ENCODE data around the gene MTHFSD. TPM values are rescaled to one million over a fixed set of nuclear protein-coding genes. Genes with fewer than 3 reads are reported as not detected.

The MTHFSD gene, protein sequence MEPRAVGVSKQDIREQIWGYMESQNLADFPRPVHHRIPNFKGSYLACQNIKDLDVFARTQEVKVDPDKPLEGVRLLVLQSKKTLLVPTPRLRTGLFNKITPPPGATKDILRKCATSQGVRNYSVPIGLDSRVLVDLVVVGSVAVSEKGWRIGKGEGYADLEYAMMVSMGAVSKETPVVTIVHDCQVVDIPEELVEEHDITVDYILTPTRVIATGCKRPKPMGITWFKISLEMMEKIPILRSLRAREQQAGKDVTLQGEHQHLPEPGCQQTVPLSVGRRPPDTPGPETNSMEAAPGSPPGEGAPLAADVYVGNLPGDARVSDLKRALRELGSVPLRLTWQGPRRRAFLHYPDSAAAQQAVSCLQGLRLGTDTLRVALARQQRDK
- total RNA-seq (2022; extraction: Qiagen RNA extraction; ENCODE audit: low read depth): 10.0 to 13.3 TPM (median 11.1 TPM) in 5 replicates

GRCh38 chr16:86554917-86555703 lies at the start of gene MTHFSD:
MTHFSD (minus strand) TSS chr16:86555235; CDS start chr16:86555184, 51 bp downstream.

GRCh38 chr16:86578061-86578599 lies 23.1 kb upstream of the MTHFSD start, which contains the start of gene FOXL1:
FOXL1 (plus strand) TSS chr16:86578549; CDS start chr16:86578724, 175 bp downstream.

GRCh38 chr16:86566601-86566965 lies 11.5 kb upstream of the MTHFSD start, which contains the start of gene FOXC2:
FOXC2 (plus strand) TSS chr16:86566829; CDS start chr16:86567336, 507 bp downstream.

GRCh38 chr16:86510465-86511261 lies 44.4 kb downstream of the MTHFSD start, which contains the start of gene FOXF1:
FOXF1 (plus strand) TSS chr16:86510527; CDS start chr16:86510570, 43 bp downstream.

Other genes with a start within 250 kb of the MTHFSD start
- not detected in 5 replicates for gene FOXF1, start 44.7 kb downstream of the MTHFSD start, total RNA-seq (2022; extraction: Qiagen RNA extraction; ENCODE audit: low read depth)
- gene FOXC2, start 11.6 kb upstream of the MTHFSD start, total RNA-seq (2022; extraction: Qiagen RNA extraction; ENCODE audit: low read depth): 2.7 to 4.0 TPM (median 3.8 TPM) in 5 replicates
- 0.56 to 2.1 TPM (median 1.5 TPM) in 5 replicates for gene FOXL1, start 23.3 kb upstream of the MTHFSD start, total RNA-seq (2022; extraction: Qiagen RNA extraction; ENCODE audit: low read depth)